Glomerular endothelial cell (primary cell): ENCODE results near the gene ATAD3C. TPM values are rescaled to one million over a fixed set of nuclear protein-coding genes. Genes with fewer than 3 reads are reported as not detected.
"Not testable (repeated sequence)": the region's sequence is repeated elsewhere in the genome, so short reads cannot be mapped to it uniquely, and the experiment has no call there.

Source experiments
- DNase-seq: peaks from one replicate; pipeline ENCODE4 v3.0.0-alpha.2; 2011; ENCODE audit warnings: low read depth, low spot score; ENCODE audit errors: extremely low read depth
- total RNA-seq: library from RNA; depleted of rRNA; stranded (reverse); fragments of >200 nt; gene quantifications from 2 replicates; pipeline ENCODE4 v1.2.3, GENCODE V29; 2015

Gene ATAD3C
- total RNA-seq, 1 donor from 2014 or later = not detected

DNA sequence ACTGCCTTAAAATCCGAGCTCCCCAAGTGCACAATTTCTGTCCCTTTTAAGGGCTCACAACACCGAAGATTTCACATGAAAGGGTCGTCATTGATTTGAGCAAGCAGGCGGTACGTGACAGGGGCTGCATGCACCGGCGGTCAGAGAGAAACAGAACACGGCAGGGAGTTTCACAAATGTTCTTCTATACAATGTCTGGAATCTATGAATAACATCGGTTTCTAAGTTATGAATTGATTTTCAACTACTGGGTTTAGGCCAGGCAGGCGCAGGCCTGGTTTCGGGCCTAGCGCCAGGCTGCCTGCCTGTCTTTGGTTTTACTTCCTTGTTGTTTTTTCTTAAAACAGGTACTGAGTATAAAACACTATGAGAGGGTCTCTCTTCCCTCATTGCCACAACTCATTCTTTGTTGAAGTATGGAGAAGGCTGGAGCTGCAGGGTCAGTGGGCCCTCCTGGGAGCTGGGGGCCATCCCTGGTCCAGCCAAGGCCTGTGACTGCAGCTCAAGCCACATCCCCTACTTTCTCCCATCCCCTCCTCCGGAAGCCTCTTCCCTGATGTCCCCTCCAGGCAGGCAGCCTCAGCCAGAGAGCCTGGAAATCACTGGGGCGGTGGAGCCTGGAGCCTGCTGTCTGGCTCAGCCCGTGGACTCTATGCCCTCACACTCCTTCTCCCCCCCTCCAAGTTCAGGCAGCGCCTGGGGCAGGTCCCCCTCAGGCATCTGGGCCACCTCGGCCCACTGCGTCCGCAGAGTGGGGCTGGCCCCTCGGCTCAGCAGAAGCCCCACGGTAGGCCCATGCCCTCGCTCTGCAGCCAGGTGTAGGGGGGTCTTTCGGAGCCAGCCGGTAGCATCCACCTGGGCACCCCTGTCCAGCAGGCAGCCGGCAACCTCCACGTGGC is 30.8 kb upstream of the ATAD3C start:
- DNase-seq = no peak

DNA sequence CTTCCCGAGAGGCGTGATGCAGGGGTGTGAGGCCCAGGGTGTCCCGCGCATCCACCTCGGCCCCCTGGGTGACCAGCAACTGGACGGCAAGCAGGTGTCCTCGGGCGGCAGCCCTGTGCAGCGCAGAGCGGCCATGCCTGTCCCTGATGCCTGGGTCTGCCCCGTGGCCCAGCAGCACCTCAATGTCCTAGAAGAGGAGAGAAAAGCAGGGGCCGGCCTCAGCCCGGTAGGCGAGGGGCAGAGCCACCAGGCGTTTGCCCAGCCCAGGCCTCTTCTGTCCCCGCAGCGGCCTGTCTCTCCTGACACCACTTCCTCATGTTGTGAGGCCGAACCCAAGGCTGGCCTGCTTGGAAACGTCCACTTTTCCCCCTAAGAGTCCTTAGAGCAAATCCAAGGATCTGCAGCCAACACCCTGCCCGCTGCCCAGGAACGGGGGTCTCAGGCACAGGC is 30.1 kb upstream of the ATAD3C start:
- no peak for DNase-seq

DNA sequence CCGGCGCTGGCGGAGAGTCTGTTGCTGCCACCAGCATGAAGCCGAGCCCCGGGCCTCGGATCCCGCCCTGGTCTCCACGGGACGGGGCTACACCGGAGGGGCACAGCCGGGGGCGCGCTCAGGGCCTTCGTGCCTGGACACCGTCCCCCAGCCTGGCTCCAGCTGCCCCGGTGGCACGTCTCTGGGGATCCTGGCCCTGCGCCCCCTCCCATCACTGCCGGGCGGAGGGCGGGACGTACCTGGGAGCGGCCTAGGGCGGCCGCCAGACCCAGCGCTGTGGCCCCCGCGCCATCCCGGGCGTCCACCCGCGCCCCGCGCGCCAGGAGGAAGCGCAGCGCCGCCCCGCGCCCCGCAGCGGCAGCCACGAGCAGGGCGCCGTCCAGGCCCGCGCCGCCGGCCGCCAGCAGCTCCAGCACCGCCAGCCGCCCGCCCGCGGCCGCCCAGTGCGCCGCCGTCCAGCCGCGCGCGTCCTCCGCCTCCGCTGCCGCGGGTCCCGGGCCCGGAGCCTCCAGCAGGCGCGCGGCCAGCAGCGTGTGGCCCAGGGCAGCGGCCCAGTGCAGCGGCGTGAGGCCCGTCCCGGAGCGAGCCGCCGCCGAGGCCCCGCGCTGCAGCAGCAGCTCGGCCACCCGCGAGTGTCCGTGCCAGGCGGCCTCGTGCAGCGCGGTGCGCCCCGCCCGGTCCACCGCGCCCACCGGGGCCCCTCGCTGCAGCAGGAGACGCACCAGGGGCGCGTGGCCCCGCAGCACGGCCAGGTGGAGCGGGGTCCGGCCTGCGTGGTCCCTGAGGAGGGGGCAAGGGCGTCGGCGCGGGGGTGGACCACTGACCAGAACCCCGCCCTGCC is 29.5 kb upstream of the ATAD3C start:
- no peak for DNase-seq

DNA sequence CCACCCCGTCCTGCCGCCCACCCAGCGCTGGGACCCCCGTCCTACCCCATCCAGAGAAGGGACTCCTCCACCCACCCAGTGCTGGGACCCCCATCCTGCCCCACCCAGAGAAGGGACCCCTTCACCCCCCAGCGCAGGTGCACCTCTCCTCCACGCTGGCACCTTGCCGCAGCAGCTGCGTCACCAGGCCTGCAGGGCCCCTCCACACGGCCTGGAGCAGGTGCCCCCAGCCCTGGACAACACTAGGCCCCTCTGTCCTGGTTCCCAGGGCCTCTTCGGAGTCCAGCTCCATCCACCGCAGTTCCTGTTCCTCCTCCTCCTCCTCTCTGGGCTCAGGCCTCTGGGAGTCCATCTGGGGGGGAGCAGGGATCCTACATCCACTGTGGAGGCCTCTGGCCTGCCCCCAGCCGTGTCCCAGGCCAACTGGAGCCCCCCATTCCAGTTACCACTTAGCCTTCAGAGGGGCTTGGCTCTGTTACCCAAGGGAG is 28.8 kb upstream of the ATAD3C start:
- DNase-seq = no peak

DNA sequence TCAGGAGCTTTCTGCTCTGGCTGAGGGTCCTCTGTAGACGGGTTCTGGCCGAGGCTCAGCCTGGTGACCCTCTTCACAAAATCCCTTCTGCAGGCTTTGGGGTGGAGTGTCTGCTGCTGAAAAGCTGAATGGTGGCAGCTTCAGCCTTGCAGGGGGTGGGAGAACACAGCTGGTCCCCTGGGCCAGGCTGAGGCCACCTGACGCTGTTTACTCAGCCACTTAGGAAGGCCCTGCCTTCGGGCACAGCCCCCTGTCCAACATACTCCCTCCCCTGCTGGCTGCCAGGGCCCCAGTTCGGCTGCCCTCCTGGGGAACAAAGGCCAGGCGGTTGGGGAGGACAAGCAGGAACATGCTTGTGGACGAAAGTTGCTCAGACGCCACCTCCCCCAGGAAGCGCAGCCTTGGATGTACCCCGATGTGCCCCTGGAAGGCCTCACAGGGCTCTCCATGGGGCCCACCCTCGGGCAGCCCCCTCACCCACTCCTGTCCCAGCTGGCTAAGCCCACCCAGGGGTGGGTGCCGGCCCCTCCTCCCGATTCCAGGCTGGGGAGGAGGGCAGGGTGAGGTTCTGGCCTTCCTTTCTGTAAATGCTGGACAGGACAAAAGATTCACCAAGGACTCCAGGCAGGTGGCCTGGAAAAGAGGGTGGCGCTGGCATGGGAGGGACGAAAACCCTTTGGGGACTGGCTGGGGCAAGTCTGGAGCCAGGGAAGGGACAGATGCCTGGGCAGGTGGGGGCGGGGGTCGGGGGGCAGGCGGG is 28.2 kb upstream of the ATAD3C start, which contains the start of gene ANKRD65:
Gene ANKRD65, minus strand, starts transcription at position 130 of the 760 bp plus-strand sequence. CDS start 271 bp downstream, outside the sequence.
- no peak for DNase-seq

DNA sequence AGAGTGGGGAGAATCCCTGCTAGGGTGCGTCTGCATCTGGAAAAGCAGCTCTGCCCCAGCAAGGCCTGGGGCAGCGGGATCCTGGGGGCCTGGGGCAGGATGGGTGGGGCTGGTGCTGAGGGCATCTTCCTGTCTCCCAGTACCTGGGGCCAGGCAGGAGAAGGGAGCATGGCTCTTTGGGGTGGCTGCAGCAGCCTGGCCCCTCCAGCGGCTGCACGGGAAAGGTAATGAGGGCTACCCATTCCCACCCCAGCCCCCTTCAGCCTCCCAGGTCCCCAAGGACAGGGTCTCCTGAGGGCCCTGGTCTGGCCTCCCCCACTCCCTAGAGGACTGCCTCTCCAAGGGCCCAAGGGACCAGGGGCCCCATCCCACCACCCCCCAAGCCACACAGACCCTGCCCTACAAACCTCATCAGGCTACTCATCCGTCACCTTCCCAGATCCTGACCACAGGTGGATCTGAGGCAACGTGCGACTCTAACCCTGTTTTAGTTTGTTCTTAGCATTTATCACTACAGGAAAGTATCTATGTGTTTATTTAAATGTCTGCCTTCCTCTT is 27.5 kb upstream of the ATAD3C start:
- DNase-seq = no peak

DNA sequence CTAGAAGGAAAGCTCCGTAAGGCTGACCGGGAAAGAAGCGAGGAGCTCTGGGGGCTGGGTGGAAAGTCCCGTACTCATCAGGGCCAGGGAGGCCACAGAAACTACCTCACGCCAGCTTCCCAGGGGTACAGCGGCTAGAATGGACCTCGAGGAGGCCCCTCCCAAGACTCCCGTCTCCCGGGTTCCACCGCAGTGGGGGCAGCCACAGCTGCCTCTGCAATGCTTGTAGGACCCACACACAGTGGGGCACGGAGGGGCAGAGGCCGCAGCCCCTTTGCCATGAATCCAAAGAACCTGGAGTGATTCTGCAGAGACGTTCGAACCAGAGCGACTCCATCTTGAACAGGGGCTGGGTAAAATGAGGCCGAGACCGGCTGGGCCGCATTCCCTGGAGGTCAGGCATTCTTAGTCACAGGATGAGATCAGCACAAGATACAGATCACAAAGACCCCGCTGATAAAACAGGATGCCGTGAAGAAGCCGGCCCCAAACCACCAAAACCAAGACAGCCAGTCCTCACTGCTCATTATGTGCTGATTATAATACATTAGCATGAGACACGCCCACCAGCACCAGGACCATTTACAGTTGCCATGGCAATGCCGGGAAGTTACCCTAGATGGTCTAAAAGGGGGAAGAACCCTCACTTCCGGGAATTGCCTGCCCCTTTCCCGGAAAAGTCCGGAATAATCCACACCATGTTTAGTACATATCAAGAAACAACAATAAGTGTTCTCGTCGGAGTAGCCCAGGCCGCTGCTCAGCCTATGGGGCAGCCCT is 26.8 kb upstream of the ATAD3C start:
- DNase-seq = no peak

DNA sequence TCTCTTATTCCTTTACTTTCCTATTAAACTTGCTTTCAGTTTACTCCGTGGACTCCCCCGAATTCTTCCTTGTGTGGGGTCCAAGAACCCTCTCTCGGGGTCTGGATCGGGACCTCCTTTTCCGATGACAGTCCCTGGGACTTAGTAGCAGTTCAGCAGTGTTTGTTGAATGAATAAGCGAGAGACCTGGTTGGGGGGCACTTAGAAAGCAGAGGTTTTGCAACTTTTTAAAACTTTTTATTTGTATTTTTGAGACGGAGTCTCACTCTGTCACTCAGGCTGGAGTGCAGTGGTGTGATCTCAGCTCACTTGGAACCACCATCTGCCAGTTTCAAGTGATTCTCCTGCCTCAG is 26.3 kb upstream of the ATAD3C start:
- no peak for DNase-seq

DNA sequence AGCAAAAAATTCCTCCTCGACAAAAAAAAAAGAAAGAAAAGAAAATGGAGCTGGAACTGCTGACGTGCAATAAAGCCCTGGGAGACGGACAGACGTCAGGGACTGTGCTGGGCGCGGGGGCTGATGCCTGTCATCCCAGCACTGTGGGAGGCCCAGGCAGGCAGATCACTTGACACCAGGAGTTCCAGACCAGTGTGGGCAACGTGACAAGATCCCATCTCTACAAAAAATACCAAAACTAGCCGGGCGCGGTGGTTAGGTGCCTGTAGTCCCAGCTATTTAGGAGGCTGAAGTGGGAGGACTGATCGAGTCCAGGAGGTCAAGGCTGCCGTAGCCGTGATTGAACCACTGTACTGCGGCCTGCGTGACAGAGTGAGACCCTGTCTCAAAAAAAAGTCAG is 24.8 kb upstream of the ATAD3C start:
- no peak for DNase-seq

DNA sequence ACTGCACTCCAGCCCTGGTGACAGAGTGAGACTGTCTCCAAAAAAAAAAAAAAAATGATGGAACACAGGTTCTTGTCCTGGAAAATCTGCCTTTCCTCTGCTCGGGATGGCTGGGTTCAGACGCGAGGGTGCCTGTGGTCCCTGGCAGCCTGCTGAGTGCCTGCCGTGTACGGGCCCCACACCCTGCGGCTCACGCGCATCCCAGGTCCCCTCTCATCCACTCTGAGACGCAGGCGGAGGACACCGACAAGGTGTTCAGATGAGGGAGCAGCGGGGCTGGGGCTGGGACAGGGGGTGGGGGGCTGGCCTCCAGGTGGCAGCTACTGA is 24.1 kb upstream of the ATAD3C start:
- DNase-seq = no peak

DNA sequence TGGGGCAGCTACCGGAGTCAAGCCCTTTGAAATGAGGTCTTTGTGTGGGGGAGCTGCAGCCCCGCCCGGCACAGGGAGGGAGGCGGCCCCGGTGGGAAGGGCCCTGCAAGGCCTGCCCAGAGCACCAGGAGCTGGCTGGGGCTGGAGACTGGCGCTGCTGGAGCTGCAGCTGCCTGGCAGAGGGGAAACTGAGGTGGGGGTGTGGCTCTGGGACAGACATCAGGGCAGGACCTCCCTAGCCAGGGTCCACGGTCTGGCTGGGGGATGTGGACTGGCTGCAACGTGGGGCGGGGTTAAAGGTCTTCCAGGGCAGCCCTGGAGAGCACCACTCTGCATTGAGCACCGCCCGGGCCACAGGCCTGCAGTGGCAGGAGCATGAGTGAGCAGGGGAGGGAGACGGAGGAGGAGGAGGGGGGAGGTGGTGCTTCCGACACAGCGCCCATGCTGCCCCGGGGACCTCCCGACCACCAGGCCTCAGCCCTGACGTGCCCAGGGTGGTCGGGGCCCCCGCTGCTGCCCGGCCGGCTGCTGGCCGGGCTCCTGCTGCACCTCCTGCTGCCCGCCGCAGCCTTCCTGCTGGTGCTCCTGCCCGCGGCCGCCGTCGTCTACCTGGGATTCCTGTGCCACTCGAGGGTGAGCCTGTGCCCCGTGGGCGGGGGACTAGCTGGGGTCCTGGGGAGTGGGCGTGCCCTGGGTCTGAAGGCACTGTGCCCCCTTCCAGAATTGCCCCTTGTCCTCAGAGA is 23.6 kb upstream of the ATAD3C start:
- no peak for DNase-seq

DNA sequence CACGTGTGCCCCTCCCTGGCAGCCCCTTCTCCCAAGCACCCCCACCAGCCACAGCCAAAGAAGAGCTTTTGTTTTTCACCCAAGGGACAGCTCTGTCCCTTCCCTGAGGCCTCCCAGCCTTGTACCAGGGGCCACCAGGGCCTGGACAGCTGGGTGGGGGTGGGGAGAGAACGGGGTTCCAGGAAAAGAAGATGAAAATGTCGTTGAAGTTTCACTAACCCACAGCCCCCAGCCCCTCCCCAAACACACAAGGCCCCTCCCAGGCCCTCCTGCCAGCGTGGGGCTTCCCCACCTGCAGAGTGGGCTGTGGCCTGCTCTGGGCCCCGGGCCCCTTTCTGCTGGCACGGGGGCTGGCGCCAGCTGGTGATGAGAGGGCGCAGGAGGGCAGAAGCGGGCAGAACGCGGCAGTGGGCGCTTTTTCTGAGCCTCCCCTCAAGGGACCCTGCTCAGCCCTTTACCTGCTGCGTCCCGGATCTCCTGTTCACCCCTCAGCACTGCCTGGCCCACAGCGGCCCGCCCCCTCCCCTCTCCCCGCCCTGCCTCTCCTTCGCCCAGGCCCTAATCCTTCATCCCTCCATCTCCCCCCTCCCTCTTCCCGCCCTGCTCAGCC is 22.9 kb upstream of the ATAD3C start:
- DNase-seq = no peak

DNA sequence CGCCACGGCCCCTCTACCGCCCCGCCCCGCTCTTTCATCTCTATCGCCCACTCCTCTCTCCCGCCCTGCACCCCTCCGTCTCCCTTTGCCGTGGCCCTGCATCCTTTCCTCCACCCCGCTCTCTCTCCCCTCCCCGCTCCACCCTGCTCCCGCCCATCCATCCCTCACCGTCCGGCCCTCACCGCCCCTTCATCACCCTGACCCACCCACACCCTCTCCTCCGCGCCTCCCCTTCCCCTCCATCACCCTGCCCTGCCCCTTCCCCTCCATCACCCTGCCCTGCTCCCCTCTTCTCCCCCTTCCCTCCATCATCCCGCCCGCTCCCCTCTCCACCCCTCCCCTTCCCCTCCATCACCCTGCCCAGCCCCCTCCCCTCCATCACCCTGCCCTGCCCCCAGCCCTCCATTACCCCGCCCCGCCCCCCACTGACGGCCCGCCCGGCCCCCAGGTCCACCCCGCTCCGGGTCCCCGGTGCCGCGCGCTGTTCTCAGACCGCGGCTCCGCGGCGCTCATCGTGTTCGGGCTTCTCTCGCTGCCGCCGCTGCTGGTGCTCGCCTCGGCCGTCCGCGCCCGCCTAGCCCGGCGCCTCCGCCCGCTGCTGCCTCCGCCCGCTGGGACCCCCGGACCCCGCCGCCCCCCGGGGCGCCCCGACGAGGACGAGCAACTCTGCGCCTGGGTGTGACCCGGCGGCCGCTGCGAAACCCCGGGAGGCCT is 22.2 kb upstream of the ATAD3C start:
- DNase-seq = no peak

DNA sequence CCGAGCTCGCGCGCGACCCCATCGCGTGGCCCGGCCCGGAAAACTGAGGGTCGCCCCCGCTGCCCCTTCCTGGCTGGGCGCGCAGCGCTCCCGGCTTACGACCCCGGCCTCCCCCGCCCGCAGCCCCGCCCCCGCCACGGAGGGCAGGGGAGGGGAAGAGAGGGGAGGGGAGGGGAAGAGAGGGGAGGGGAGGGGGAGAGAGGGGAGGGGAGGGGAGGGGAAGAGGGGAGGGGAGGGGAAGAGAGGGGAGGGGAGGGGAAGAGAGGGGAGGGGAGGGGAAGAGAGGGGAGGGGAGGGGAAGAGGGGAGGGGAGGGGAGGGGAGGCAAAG is 21.7 kb upstream of the ATAD3C start:
- no peak for DNase-seq

DNA sequence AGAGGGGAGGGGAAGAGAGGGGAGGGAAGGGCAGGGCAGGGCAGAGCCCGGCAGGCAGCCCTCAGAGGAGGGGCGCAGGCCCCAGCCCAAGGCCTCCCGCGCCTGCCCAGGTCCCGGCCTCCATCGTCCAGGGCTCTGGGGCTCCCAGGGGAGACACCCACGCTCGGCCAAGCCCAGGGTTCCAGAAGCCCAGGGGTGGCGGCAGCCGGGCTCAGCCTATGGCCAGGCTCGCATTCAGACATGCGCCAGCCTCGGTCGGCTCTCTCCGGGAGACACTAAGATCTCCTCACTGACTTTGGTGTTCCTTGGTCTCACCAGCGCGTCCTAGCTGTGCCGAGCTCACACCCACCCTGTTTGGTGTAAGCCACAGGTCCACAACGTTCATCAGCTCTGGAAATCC is 21.3 kb upstream of the ATAD3C start:
- no peak for DNase-seq

DNA sequence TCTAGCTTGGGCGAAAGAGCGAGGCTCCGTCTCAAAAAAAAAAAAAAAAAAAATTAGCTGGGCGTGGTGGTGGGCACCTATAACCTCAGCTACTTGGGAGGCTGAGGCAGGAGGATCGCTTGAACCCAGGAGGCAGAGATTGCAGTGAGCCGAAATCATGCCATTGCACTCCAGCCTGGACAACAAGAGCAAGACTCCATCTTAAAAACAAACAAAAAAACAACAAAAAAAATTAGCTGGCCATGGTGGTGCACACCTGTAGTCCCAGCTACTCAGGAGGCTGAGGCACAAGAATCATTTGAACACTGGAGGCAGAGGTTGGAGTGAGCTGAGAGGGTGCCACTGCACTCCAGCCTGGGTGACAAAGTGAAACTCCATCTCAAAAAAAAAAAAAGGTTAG is 20.5 kb upstream of the ATAD3C start:
- not testable (repeated sequence) for DNase-seq

DNA sequence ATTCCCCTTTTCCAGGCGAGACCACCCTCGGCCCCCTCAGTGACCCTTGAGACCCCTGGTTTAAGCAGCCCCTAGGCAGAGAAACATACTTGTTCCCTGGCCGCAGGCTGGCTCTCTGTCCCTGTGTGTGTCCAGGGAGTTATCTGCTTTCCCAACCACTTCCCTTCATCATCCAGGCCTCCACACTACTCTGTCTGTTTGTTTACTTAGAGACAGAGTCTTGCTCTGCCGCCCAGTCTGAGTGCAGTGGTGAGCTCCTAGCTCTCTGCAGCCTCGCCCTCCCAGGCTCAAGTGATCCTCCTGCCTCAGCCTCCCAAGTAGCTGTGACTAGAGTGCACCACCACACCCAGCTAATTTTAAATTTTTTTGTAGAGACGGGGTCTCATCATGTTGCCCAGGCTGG is 19.8 kb upstream of the ATAD3C start:
- no peak for DNase-seq
